ENCODE data around the gene UBA3.

The UBA3 gene

DNA sequence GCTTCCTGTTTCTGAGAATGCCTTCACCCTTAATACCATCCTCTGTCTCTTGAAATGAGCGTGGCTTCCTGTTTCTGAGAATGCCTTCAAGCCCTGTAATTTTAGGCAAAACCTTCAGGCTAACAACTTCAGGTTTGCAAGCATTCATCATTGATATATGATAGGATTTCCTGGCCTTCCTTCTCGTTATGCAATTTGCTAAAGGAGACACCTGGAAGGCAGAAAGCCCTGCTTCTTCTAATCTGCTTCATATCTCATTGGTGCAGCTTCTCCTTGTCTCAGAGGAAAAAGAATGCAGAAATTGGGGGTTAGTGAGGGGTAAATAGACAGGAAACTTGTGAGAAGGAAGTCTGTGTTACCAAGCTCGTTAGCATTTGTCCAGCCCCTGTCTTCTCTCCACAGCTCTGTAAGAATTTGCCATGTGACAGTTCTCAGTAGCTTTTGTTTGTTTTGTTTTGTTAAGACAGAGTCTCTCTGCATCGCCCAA is 11.9 kb upstream of the UBA3 start:
- Histone ChIP-seq H3K36me3 (ENCODE audit: control insufficient read depth, insufficient read depth, low read length) (no peaks in the 10 kb centered on the region; the same call in 1 of the 2 replicates), H3K27me3 (replicated peaks; ENCODE audit: control insufficient read depth, insufficient read depth, low read length) (no peaks in the 10 kb centered on the region), H3K4me3 (replicated peaks; ENCODE audit: low read depth, low read length) (peak overlapping the region; percentile 8; the same call in 1 of the 2 replicates)
- TF ChIP-seq, protein P1, sequence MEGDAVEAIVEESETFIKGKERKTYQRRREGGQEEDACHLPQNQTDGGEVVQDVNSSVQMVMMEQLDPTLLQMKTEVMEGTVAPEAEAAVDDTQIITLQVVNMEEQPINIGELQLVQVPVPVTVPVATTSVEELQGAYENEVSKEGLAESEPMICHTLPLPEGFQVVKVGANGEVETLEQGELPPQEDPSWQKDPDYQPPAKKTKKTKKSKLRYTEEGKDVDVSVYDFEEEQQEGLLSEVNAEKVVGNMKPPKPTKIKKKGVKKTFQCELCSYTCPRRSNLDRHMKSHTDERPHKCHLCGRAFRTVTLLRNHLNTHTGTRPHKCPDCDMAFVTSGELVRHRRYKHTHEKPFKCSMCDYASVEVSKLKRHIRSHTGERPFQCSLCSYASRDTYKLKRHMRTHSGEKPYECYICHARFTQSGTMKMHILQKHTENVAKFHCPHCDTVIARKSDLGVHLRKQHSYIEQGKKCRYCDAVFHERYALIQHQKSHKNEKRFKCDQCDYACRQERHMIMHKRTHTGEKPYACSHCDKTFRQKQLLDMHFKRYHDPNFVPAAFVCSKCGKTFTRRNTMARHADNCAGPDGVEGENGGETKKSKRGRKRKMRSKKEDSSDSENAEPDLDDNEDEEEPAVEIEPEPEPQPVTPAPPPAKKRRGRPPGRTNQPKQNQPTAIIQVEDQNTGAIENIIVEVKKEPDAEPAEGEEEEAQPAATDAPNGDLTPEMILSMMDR (IDR thresholded peaks at IDR 0.05; ENCODE audit: insufficient read depth, low read length, poor library complexity, severe bottlenecking), result no peak
- DNase-seq (ENCODE audit: extremely low read depth, insufficient read length), result peak; percentile 46

DNA sequence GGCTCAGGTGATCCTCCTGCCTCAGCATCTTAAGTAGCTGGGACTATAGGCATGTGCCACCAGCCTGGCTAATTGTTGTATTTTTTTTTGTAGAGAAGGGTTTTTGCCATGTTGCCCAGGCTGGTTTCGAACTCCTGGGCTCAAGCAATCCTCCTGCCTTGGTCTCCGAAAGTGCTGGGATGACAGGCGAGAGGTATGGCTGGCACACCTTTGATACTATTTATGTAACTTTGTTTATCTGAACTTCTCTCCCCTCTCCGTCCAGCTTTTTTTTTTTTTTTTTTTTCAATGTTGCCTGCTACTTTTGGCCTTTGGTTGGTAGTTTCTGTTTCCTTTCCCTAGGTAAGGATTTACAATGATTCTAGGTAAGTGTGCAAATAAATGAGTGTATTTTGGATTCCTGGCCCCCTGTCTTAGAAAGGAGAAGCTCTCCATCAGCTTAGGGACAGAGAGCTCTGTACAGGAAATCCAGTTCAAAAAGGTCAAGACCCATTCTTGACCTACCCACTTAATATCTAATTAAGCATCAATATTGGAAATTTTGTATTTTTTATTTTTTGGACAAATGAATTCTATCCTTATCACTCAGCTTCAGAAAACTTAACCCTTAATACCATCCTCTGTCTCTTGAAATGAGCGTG is 11.3 kb upstream of the UBA3 start:
- TF ChIP-seq, protein P1 (IDR thresholded peaks at IDR 0.05; ENCODE audit: insufficient read depth, low read length, poor library complexity, severe bottlenecking), result no peak
- DNase-seq (ENCODE audit: extremely low read depth, insufficient read length), result no peak
- H3K36me3 ChIP-seq (ENCODE audit: control insufficient read depth, insufficient read depth, low read length), result no peaks in the 10 kb centered on the region; the same call in 1 of the 2 replicates
- H3K4me3 ChIP-seq (replicated peaks; ENCODE audit: low read depth, low read length), result peak overlapping the region; percentile 30
- H3K27me3 ChIP-seq (replicated peaks; ENCODE audit: control insufficient read depth, insufficient read depth, low read length), result no peaks in the 10 kb centered on the region

DNA sequence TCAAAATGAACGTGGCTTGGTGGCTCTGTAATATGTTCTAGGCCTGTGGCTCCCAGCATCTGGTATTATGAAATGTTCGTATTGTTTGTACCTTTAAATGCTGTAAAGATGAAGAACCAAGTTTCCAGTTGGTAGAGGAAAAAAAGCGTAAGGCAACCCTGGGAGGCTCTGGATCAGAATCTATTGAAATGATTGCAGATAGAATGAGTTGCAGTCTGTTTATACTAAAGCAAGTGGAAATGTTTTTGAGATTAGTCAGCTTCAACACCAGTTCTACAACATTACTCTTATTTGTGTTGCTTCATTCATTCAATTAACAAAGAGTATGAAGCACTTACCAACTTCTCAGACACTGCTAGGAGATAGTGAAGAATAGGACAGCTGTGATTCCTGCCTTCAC is 9.9 kb upstream of the UBA3 start:
- Histone ChIP-seq H3K36me3 (ENCODE audit: control insufficient read depth, insufficient read depth, low read length) (no peaks in the 10 kb centered on the region; the same call in 1 of the 2 replicates), H3K4me3 (replicated peaks; ENCODE audit: low read depth, low read length) (no peak overlapping the region), H3K27me3 (replicated peaks; ENCODE audit: control insufficient read depth, insufficient read depth, low read length) (no peaks in the 10 kb centered on the region)
- TF ChIP-seq, protein P1 (IDR thresholded peaks at IDR 0.05; ENCODE audit: insufficient read depth, low read length, poor library complexity, severe bottlenecking), result no peak
- no peak for DNase-seq (ENCODE audit: extremely low read depth, insufficient read length)

DNA sequence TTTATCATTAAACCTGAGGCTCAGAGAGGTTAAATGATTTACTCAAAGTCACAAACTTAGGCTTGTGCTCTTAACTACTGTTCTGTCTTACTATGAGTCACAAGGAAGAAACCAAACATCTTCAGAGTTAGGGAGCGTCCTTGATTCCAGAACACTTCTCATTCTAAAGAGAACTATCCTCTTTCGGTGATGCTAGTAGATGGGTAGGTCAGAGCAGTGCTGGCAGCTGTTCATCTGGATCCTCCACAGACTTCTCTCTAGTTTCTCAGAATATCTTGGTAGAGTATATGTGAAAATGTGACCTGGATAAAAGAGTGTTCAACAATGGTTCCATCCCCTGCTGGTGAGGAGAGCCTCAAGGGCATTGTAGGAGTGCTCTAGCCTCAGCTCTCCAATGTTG is 7.9 kb upstream of the UBA3 start:
- no peak for DNase-seq (ENCODE audit: extremely low read depth, insufficient read length)
- Histone ChIP-seq H3K4me3 (replicated peaks; ENCODE audit: low read depth, low read length) (peak overlapping the region; percentile 64), H3K27me3 (replicated peaks; ENCODE audit: control insufficient read depth, insufficient read depth, low read length) (no peaks in the 10 kb centered on the region), H3K36me3 (ENCODE audit: control insufficient read depth, insufficient read depth, low read length) (no peaks in the 10 kb centered on the region)
- TF ChIP-seq, protein P1 (IDR thresholded peaks at IDR 0.05; ENCODE audit: insufficient read depth, low read length, poor library complexity, severe bottlenecking), result no peak

DNA sequence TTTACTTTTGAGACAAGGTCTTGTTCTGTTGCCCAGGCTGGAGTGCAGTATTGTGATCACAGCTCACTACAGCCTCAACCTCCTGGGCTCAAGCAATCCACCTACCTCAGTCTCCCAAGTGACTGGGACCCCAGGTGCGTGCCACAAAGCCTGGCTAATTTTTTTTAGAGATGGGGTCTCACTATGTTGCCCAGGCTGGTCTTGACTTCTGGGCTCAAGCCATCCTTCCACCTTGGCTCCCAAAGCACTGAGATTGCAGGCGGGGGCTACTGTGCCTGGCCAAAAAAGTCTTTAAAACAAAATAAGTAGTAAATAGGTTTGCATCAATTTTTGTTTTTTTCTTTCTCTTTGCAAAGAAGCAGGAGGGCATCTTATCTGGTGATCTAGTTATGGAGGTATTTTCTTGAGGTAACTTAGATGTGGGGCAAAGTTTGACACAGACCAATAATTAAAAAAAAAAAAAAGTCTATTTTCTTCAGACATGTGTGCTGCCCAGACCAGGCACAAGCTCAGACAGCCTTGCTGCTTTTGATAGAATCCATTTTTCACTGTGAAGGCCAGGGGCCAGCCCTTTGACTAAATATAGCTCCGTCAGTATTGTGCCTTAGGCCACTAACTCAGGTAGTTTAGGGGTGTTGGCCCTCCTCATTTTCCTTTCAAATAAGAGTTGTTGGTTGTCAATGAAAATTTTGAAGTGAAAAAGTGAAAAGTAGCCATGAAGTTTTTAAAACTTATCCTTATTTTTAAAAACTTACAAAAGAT is 7.0 kb upstream of the UBA3 start:
- no peak for DNase-seq (ENCODE audit: extremely low read depth, insufficient read length)
- H3K27me3 ChIP-seq (replicated peaks; ENCODE audit: control insufficient read depth, insufficient read depth, low read length), result no peaks in the 10 kb centered on the region
- TF ChIP-seq, protein P1 (IDR thresholded peaks at IDR 0.05; ENCODE audit: insufficient read depth, low read length, poor library complexity, severe bottlenecking), result no peak
- peak overlapping the region; percentile 64 for H3K4me3 ChIP-seq (replicated peaks; ENCODE audit: low read depth, low read length)
- H3K36me3 ChIP-seq (ENCODE audit: control insufficient read depth, insufficient read depth, low read length), result no peaks in the 10 kb centered on the region
